SJSA1 (cell line): ENCODE data around the gene FGF9. TPM values are rescaled to one million over a fixed set of nuclear protein-coding genes. Genes with fewer than 3 reads are reported as not detected.

Experiments
- DNase-seq, 2 experiments: peaks; one replicate each; pipeline ENCODE4 v3.0.0-alpha.2; 2015 to 2020; ENCODE audit warnings: low spot score in 2 of 2, low read depth in 1 of 2
- H3K27ac ChIP-seq: fragments of 250-450 bp; sonication (Bioruptor Pico); 2 replicates; pipeline ENCODE4 v1.5.1; 2020; ENCODE audit warnings: mild to moderate bottlenecking, moderate library complexity
- H3K27me3 ChIP-seq: fragments of 250-450 bp; sonication (Bioruptor Pico); replicated peaks from 2 replicates; pipeline ENCODE4 v1.5.1; 2020; ENCODE audit warnings: mild to moderate bottlenecking, moderate library complexity
- H3K36me3 ChIP-seq: fragments of 250-450 bp; sonication (Bioruptor Pico); 2 replicates; pipeline ENCODE4 v1.5.1; 2020; ENCODE audit warnings: mild to moderate bottlenecking
- H3K4me1 ChIP-seq: fragments of 250-450 bp; sonication (Bioruptor Pico); replicated peaks from 2 replicates; pipeline ENCODE4 v1.6.1; 2021; ENCODE audit warnings: mild to moderate bottlenecking
- H3K4me3 ChIP-seq: fragments of 250-450 bp; sonication (Bioruptor Pico); 2 replicates; pipeline ENCODE4 v1.5.1; 2020; ENCODE audit warnings: mild to moderate bottlenecking
- H3K9me3 ChIP-seq: fragments of 250-450 bp; sonication (Bioruptor Pico); replicated peaks from 2 replicates; pipeline ENCODE4 v1.5.1; 2020; ENCODE audit warnings: mild to moderate bottlenecking
- total RNA-seq: library from RNA; depleted of rRNA; stranded (reverse); fragments of >200 nt; shearing (Covaris generic); gene quantifications from 2 replicates; pipeline ENCODE4 v1.2.3, GENCODE V29; 2014

The FGF9 gene
- total RNA-seq, 1 experiment from 2014 or later, result 0.26 TPM

DNA sequence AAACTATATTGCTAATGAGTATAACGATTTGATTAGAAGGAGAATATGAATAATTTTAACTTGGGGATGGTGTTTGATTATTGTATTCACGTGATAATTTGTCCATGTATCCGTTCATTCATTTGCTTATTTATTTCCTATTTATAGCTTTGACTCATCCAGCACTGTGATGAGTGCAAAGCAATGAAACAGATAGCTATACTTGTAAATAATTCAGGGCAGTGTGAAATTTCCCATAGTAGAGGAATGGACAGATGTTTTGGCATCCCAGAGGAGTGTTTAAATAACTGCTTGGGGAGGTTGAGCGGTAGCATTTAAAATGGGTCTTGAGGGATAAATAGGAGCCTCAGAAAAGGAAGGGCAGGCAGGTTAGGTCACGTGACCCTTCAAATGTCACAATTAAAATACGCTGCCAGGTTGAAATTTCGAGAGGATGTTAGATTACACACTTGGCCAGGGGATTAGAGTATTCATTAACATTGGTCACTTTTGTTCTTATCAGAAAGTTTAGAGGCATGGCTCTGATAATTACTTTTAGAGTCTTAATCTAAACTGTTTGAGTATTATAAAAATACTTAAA, 14.7 kb downstream of the FGF9 start:
- Histone ChIP-seq H3K4me1 (peaks cover 5% of the 10 kb centered on the region), H3K36me3 (no peaks in the 10 kb centered on the region), H3K9me3 (no peaks in the 10 kb centered on the region), H3K27ac (no peak overlapping the region), H3K27me3 (no peaks in the 10 kb centered on the region), H3K4me3 (no peak overlapping the region)
- DNase-seq, result no peak

- no peak for DNase-seq
Measured at GRCh38 chr13:21686751-21687391, 16.0 kb downstream of the FGF9 start.

GRCh38 chr13:21688056-21688455, 17.2 kb downstream of the FGF9 start:
- no peaks in the 10 kb centered on the region for H3K9me3 ChIP-seq
- no peaks in the 10 kb centered on the region for H3K36me3 ChIP-seq
- H3K4me1 ChIP-seq, result peaks cover 4% of the 10 kb centered on the region
- H3K27ac ChIP-seq, result no peak overlapping the region
- no peaks in the 10 kb centered on the region for H3K27me3 ChIP-seq
- H3K4me3 ChIP-seq, result no peak overlapping the region
- DNase-seq, result no peak

More at GRCh38 chr13:21686751-21687391, 16.0 kb downstream of the FGF9 start:
- H3K4me3 ChIP-seq, result no peak overlapping the region
- H3K36me3 ChIP-seq, result no peaks in the 10 kb centered on the region
- H3K4me1 ChIP-seq, result peaks cover 5% of the 10 kb centered on the region
- H3K9me3 ChIP-seq, result no peaks in the 10 kb centered on the region
- H3K27ac ChIP-seq, result no peak overlapping the region
- H3K27me3 ChIP-seq, result no peaks in the 10 kb centered on the region

GRCh38 chr13:21689097-21689496, 18.2 kb downstream of the FGF9 start:
- Histone ChIP-seq H3K4me1 (no peaks in the 10 kb centered on the region), H3K4me3 (no peak overlapping the region), H3K9me3 (no peaks in the 10 kb centered on the region), H3K27ac (no peak overlapping the region), H3K36me3 (no peaks in the 10 kb centered on the region), H3K27me3 (no peaks in the 10 kb centered on the region)
- no peak for DNase-seq

DNA sequence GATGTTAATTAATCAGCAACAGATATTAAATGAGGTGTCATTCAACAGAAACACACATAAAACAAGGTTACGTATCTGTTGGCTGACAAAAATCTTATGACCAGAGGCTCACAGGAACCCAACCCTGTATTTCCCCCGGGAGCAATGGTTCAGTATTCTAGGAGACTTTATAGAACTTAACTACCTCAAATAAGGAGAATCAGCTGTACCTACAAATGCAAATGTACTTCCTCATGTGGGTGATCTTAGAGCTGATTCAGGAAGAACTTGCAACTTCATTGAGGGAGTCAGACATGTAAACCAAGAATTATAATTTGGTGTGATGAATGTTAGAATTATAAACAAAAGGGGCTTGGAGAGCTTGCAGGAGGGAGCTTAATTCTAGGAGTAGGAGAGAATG, 20.1 kb downstream of the FGF9 start:
- Histone ChIP-seq H3K4me3 (no peak overlapping the region), H3K4me1 (no peaks in the 10 kb centered on the region), H3K27ac (no peak overlapping the region), H3K27me3 (no peaks in the 10 kb centered on the region), H3K36me3 (no peaks in the 10 kb centered on the region), H3K9me3 (no peaks in the 10 kb centered on the region)
- DNase-seq, result no peak

GRCh38 chr13:21691500-21691899, 20.6 kb downstream of the FGF9 start:
- DNase-seq, result no peak
- Histone ChIP-seq H3K9me3 (no peaks in the 10 kb centered on the region), H3K4me3 (no peak overlapping the region)

GRCh38 chr13:21691928-21692327, 21.1 kb downstream of the FGF9 start:
- H3K4me3 ChIP-seq, result no peak overlapping the region
- no peak overlapping the region for H3K27ac ChIP-seq
- no peaks in the 10 kb centered on the region for H3K36me3 ChIP-seq
- no peaks in the 10 kb centered on the region for H3K27me3 ChIP-seq
- no peaks in the 10 kb centered on the region for H3K9me3 ChIP-seq
- no peak for DNase-seq
- no peaks in the 10 kb centered on the region for H3K4me1 ChIP-seq

More at GRCh38 chr13:21691500-21691899, 20.6 kb downstream of the FGF9 start:
- no peaks in the 10 kb centered on the region for H3K4me1 ChIP-seq
- H3K27me3 ChIP-seq, result no peaks in the 10 kb centered on the region
- no peaks in the 10 kb centered on the region for H3K36me3 ChIP-seq
- no peak overlapping the region for H3K27ac ChIP-seq

DNA sequence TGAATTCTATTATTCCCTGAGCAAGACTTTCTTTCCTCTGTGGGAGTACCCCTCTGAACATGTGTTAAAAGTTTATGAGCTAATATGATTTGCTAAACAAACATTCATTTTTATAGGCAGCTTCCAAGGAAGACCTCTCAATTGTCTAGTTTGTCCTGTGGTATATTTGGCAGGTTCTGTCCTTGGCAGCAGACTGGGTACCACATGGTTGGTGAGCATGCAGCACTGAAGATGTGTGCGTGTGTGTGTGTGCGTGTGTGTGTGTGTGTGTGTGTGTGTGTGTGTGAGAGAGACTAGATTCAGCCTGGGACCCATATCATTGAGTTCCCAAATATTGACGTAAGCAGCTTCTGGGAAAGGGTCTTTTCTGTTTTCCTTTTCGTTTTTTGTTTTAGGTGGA, 24.0 kb downstream of the FGF9 start:
- Histone ChIP-seq H3K4me1 (no peaks in the 10 kb centered on the region), H3K27me3 (no peaks in the 10 kb centered on the region), H3K4me3 (no peak overlapping the region), H3K27ac (no peak overlapping the region), H3K36me3 (no peaks in the 10 kb centered on the region), H3K9me3 (no peaks in the 10 kb centered on the region)
- DNase-seq, result no peak

- DNase-seq, result no peak
- Histone ChIP-seq H3K4me1 (no peaks in the 10 kb centered on the region), H3K27ac (no peak overlapping the region), H3K4me3 (no peak overlapping the region), H3K27me3 (no peaks in the 10 kb centered on the region), H3K36me3 (no peaks in the 10 kb centered on the region), H3K9me3 (no peaks in the 10 kb centered on the region)
Measured at GRCh38 chr13:21695546-21695945, 24.7 kb downstream of the FGF9 start.

GRCh38 chr13:21696865-21697448, 26.1 kb downstream of the FGF9 start:
- H3K9me3 ChIP-seq, result no peaks in the 10 kb centered on the region
- no peaks in the 10 kb centered on the region for H3K36me3 ChIP-seq
- no peaks in the 10 kb centered on the region for H3K27me3 ChIP-seq
- DNase-seq, result no peak
- H3K27ac ChIP-seq, result no peak overlapping the region
- no peak overlapping the region for H3K4me3 ChIP-seq
- no peaks in the 10 kb centered on the region for H3K4me1 ChIP-seq

DNA sequence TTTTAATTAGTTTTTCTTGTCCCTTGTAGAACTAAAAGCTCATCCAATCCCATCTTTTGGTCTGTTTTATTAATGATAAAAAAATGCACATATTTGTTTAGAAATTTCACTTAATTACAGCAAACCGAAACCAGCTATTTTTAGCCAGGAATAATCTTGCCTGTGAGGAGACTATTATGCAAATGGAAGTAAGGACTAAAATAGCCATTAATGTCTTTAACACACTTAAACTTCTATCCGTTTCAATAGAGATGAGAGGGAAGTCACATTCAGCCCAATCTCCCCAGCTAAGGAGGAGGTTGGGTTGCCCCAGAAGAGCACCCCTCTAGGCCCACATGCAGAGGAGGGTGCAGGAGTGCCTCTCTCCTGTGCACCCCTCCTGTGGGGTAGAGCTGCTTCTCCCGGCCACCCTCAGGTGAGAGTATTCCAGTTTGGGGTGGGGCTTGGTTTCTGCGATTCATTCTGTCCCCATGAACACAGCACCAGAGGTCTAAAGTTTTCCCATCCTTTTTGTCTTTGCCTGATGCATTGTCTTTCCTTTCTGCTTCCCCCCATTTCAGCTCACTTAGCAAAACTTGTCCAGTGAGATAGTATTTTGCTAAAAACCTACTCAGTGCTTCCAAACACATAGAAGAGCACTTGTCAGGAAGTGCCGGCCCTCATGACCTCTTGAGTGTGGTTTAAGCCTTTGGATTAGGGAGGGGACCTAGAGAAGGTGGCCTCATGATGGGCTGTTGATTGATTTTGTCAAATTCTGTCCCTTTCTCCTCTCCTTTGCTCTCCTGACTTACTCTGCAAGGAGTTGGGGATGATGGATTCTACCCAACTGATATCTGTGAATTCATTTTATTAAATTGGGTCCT, 28.2 kb downstream of the FGF9 start:
- Histone ChIP-seq H3K27me3 (no peaks in the 10 kb centered on the region), H3K4me3 (no peak overlapping the region), H3K4me1 (peaks cover 7% of the 10 kb centered on the region), H3K27ac (no peak overlapping the region), H3K36me3 (no peaks in the 10 kb centered on the region), H3K9me3 (no peaks in the 10 kb centered on the region)
- DNase-seq, result no peak

DNA sequence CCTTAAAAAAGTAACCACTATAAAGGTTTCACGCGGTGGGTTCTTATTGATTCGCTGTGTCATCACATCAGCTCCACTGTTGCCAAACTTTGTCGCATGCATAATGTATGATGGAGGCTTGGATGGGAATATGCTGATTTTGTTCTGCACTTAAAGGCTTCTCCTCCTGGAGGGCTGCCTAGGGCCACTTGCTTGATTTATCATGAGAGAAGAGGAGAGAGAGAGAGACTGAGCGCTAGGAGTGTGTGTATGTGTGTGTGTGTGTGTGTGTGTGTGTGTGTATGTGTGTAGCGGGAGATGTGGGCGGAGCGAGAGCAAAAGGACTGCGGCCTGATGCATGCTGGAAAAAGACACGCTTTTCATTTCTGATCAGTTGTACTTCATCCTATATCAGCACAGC, 30.6 kb downstream of the FGF9 start:
- H3K9me3 ChIP-seq, result no peaks in the 10 kb centered on the region
- no peak overlapping the region for H3K27ac ChIP-seq
- no peak for DNase-seq
- H3K27me3 ChIP-seq, result no peaks in the 10 kb centered on the region
- H3K4me3 ChIP-seq, result no peak overlapping the region
- H3K4me1 ChIP-seq, result peaks cover 12% of the 10 kb centered on the region
- H3K36me3 ChIP-seq, result no peaks in the 10 kb centered on the region

DNA sequence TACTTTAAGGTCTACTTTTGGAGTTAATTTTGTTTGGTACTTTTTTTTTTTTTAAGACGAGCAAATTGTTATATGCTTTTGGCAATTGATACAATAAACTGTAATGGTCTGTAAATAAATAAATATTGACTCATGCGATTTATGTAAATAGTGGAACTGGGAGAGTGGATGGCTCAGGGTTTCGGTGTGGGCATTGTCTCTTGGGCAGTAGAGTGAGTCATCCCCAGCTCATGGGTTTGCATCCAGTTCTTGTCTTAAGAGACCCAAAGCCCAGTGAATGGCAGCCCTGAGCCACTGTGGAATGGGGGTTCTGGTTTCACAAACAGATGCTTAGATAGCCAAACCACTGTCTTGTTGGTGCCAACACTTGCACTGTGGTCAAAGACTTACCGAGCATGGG, 33.0 kb downstream of the FGF9 start:
- peak; percentile 62 to 74 for DNase-seq
- Histone ChIP-seq H3K4me3 (no peak overlapping the region), H3K36me3 (no peaks in the 10 kb centered on the region), H3K9me3 (no peaks in the 10 kb centered on the region), H3K27ac (no peak overlapping the region), H3K27me3 (no peaks in the 10 kb centered on the region), H3K4me1 (peaks cover 12% of the 10 kb centered on the region)

DNA sequence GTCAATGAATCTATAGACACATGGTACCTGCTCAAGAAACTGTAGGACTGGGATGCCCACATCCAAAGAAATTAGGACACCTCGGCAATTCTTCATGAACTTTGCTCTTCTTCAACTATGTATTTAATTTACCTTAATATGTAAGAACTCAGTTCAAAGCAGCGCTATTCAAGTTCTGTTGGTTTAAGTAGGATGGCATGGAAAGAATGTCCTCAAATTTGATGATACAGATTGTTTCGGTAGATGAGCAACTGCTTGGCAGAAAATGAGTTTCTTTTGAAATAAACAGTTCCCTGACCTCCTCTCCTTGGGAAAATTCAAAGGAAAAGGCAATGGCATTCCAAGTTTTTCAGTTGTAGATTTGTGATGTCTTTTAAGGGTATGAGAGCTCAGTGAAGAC, 36.7 kb downstream of the FGF9 start:
- no peak overlapping the region for H3K4me3 ChIP-seq
- H3K27ac ChIP-seq, result no peak overlapping the region
- H3K27me3 ChIP-seq, result no peaks in the 10 kb centered on the region
- no peaks in the 10 kb centered on the region for H3K36me3 ChIP-seq
- peaks cover 25% of the 10 kb centered on the region for H3K4me1 ChIP-seq
- DNase-seq, result no peak
- peaks cover 6% of the 10 kb centered on the region for H3K9me3 ChIP-seq
